PC-9 (cell line): ENCODE measurements around the gene VAMP4. TPM values are rescaled to one million over a fixed set of nuclear protein-coding genes. Genes with fewer than 3 reads are reported as not detected.

Experiments used
- BruUV-seq: library from RNA; stranded (reverse); fragments of 400-500 nt; replicated peaks from 2 replicates; lab custom pipeline; 2021; lab: Mats Ljungman, UMichigan
- CTCF ChIA-PET: fragments of 300-600 bp; sonication (Branson Sonifier 250); formaldehyde crosslinking; loops from one replicate; lab custom pipeline; 2022; ENCODE audit warnings: antibody characterized with exemption; lab: Charles Lee
- POLR2A ChIA-PET: fragments of 300-600 bp; sonication (Branson Sonifier 250); formaldehyde crosslinking; loops from one replicate; lab custom pipeline; 2022; ENCODE audit warnings: antibody characterized with exemption; ENCODE audit not compliant: unreplicated experiment; lab: Charles Lee
- DNase-seq, 2 experiments: peaks; one replicate each; pipeline versions ENCODE4 v3.0.0 to v3.0.0-alpha.2; 2015 to 2022; ENCODE audit warnings: mixed read lengths in 1 of 2
- H2AFZ ChIP-seq: fragments of 200-600 bp; sonication (generic); 2 replicates; pipeline ENCODE4 v1.8.1; 2017; ENCODE audit warnings: antibody characterized with exemption
- H3F3A ChIP-seq: fragments of 200-600 bp; sonication (generic); 2 replicates; pipeline ENCODE4 v1.8.1; 2017; ENCODE audit warnings: antibody characterized with exemption, mild to moderate bottlenecking, low read depth; ENCODE audit not compliant: insufficient read depth
- H3K27ac ChIP-seq: fragments of 200-600 bp; sonication (generic); 2 replicates; pipeline ENCODE4 v1.6.1; 2016; ENCODE audit warnings: mixed run types
- H3K27me3 ChIP-seq: fragments of 200-600 bp; sonication (generic); 2 replicates; pipeline ENCODE4 v1.6.1; 2016; ENCODE audit warnings: low read depth, mixed run types; ENCODE audit not compliant: insufficient read depth
- H3K36me3 ChIP-seq: fragments of 200-600 bp; sonication (generic); 2 replicates; pipeline ENCODE4 v1.6.1; 2016; ENCODE audit warnings: low read depth, mixed run types
- H3K4me1 ChIP-seq: fragments of 200-600 bp; sonication (generic); replicated peaks from 2 replicates; pipeline ENCODE4 v1.6.1; 2016; ENCODE audit warnings: mixed run types; ENCODE audit not compliant: insufficient read depth
- H3K4me2 ChIP-seq: fragments of 200-600 bp; sonication (generic); 2 replicates; pipeline ENCODE4 v1.6.1; 2017; ENCODE audit warnings: mixed run types
- H3K4me3 ChIP-seq: fragments of 200-600 bp; sonication (generic); 2 replicates; pipeline ENCODE4 v1.6.1; 2016; ENCODE audit warnings: mixed run types
- H3K79me2 ChIP-seq: fragments of 200-600 bp; sonication (generic); 2 replicates; pipeline ENCODE4 v1.6.1; 2017; ENCODE audit warnings: low read depth, mixed run types
- H3K9me2 ChIP-seq: fragments of 200-600 bp; sonication (generic); 2 replicates; pipeline ENCODE4 v1.8.1; 2017; ENCODE audit warnings: mild to moderate bottlenecking; ENCODE audit not compliant: insufficient read depth
- H3K9me3 ChIP-seq: fragments of 200-600 bp; sonication (generic); 2 replicates; pipeline ENCODE4 v1.8.1; 2016; ENCODE audit warnings: low read depth; ENCODE audit not compliant: insufficient read depth
- H4K20me1 ChIP-seq: fragments of 200-600 bp; sonication (generic); 2 replicates; pipeline ENCODE4 v1.8.1; 2017; ENCODE audit not compliant: insufficient read depth
- EZH2 ChIP-seq: fragments of 200-600 bp; sonication (generic); IDR thresholded peaks from 2 replicates; pipeline ENCODE4 v1.8.0; 2017; ENCODE audit warnings: antibody characterized with exemption, low read depth
- intact Hi-C: fragments of 100-400 bp; cut with micrococcal nuclease; formaldehyde crosslinking; loops from one replicate; pipeline ENCODE4 v1.10.0; 2022; ENCODE audit not compliant: unreplicated experiment
- total RNA-seq: library from RNA; stranded (reverse); gene quantifications from 2 replicates; pipeline ENCODE4 v1.2.3, GENCODE V29; 2021
- TF ChIP-seq, protein P1 (sequence below): fragments of 200-600 bp; sonication (generic); conservative IDR thresholded peaks from 2 replicates; pipeline ENCODE4 v1.6.1; 2017; ENCODE audit warnings: mixed run types, antibody characterized with exemption, mild to moderate bottlenecking, moderate library complexity

The VAMP4 gene
- total RNA-seq, 1 experiment from 2014 or later: 9.8 TPM

DNA sequence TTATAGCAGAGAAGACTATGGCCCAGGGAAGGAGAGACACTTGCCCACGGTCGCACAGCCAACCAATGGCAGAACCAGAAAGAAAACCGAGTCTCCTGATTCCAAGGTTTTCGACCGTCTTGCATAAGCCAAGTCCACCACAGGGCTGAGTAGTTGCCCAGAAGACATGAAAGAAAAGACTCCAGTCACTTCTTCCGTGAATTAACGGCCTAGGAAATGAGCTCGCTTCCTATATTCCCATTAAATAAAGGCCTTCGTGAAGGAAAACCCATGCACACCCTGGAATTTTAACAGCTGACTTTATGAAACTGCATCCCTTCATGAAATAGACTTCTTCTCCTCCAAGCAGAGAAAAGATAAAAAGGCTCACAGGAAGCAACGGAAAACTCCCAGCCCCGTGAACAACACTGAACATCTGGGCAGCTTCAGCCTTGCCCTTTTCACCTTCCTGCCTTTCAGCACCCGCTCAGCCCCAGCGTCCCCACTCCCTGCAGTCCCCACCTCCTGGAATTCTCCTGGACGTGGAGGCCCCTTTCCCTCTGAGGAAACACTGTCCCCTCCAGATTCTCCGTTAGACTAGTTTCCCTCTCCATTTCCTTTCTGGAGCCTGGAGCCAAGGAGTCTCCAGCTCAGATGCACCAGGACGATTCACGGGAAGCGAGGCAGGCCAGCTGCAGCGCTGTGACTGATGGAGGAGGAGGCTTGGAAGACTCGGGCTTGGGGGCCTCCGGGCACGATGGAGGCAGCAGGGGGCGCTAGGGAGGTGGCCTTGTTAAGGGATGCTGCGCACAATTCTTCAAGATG, 86.7 kb downstream of the VAMP4 start:
- Histone ChIP-seq H3F3A (no peaks in the 10 kb centered on the region), H4K20me1 (no peaks in the 10 kb centered on the region), H3K79me2 (no peaks in the 10 kb centered on the region), H2AFZ (no peak overlapping the region), H3K4me3 (no peak overlapping the region), H3K27me3 (no peaks in the 10 kb centered on the region), H3K36me3 (no peaks in the 10 kb centered on the region), H3K27ac (no peak overlapping the region), H3K9me2 (no peaks in the 10 kb centered on the region), H3K4me2 (no peak overlapping the region), H3K4me1 (no peaks in the 10 kb centered on the region), H3K9me3 (no peaks in the 10 kb centered on the region)
- DNase-seq: peak in 1 of 2 experiments; percentile 19
- ChIA-PET POLR2A (no interaction called here), CTCF (interaction anchor here (0.5 to 0.9 kb wide), 2 partner anchors 8 to 10 kb away, joined by 3 to 6 read pairs; no protein-coding TSS in a partner anchor)
- TF ChIP-seq, protein P1, sequence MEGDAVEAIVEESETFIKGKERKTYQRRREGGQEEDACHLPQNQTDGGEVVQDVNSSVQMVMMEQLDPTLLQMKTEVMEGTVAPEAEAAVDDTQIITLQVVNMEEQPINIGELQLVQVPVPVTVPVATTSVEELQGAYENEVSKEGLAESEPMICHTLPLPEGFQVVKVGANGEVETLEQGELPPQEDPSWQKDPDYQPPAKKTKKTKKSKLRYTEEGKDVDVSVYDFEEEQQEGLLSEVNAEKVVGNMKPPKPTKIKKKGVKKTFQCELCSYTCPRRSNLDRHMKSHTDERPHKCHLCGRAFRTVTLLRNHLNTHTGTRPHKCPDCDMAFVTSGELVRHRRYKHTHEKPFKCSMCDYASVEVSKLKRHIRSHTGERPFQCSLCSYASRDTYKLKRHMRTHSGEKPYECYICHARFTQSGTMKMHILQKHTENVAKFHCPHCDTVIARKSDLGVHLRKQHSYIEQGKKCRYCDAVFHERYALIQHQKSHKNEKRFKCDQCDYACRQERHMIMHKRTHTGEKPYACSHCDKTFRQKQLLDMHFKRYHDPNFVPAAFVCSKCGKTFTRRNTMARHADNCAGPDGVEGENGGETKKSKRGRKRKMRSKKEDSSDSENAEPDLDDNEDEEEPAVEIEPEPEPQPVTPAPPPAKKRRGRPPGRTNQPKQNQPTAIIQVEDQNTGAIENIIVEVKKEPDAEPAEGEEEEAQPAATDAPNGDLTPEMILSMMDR: no peak; the same call in 1 of the 2 replicates
- TF ChIP-seq EZH2: no peak
- intact Hi-C loops: no loop called here
- BruUV-seq: no TSS peak

DNA sequence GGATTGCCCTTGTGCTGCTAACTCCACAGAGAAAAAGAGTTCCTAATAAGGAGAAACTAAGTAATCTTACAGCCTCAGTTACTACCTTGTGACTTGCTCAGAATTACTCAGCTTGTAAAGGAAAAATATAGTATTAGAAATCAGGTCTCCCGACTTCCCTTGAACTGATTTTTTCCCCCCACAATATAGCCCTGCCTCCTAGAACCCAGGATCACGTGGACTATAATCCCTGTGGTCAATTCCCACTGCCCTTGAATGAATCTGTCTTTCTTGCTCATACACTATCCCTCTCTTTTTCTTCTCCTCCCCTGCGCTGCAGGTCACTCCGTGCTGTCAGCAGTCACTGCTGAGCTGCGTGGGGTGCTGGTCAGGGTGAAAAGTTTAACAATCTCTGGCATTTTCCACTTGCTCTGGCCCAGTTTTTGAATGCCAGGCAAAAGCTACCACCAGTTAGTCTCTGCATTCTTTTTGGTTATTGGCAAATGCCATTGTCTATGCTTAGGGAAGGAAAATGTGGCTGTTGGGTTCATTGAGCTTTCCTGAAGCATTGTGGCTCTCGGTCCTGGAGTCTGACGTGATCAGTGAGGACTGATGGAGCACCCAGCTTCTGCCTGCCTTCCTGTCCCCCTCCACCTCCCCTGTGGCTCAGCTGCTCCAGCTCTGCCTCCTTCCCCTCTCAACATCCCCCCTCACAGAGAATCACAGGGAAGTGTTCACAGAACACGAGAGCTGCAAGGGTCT, 87.5 kb downstream of the VAMP4 start:
- Histone ChIP-seq H3K9me3 (no peaks in the 10 kb centered on the region), H3K9me2 (no peaks in the 10 kb centered on the region), H3K27ac (no peak overlapping the region), H3F3A (no peaks in the 10 kb centered on the region), H3K4me1 (no peaks in the 10 kb centered on the region), H4K20me1 (no peaks in the 10 kb centered on the region), H3K79me2 (no peaks in the 10 kb centered on the region), H2AFZ (no peak overlapping the region), H3K4me2 (no peak overlapping the region), H3K27me3 (no peaks in the 10 kb centered on the region), H3K36me3 (no peaks in the 10 kb centered on the region), H3K4me3 (no peak overlapping the region)
- TF ChIP-seq EZH2: no peak
- TF ChIP-seq, protein P1: no peak
- CTCF ChIA-PET: interaction anchor here (0.5 to 0.9 kb wide), 2 partner anchors 7 to 10 kb away, joined by 3 to 6 read pairs; no protein-coding TSS in a partner anchor
- POLR2A ChIA-PET: no interaction called here
- no peak for DNase-seq
- no TSS peak for BruUV-seq
- intact Hi-C loops: no loop called here

DNA sequence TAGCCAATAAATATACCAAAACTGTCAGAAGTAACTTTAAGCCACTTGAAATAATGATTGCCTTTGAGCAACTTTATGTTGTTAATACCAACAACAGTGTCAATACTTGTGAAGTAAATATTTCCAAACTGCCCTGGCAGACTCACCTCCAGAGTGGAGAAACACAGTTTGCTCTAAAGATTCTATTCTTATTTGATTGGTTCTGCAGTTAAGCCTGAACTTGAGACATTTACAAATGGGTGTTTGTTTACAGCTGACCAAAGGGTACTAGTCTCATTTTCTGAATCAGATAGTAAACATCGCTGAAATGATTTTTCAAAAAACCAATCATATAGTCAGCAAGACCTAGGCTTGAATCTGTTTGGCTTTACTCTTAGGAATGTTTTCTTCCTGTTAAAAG, 88.1 kb downstream of the VAMP4 start:
- no TSS peak for BruUV-seq
- no peak overlapping the region for H3K4me2 ChIP-seq
- no peaks in the 10 kb centered on the region for H3K4me1 ChIP-seq
- no peak overlapping the region for H3K4me3 ChIP-seq
- POLR2A ChIA-PET: no interaction called here
- H4K20me1 ChIP-seq: no peaks in the 10 kb centered on the region
- H2AFZ ChIP-seq: no peak overlapping the region
- TF ChIP-seq, protein P1: no peak
- no peak for TF ChIP-seq EZH2
- H3K9me3 ChIP-seq: no peaks in the 10 kb centered on the region
- no peak for DNase-seq
- no peaks in the 10 kb centered on the region for H3K27me3 ChIP-seq
- H3K9me2 ChIP-seq: no peaks in the 10 kb centered on the region
- no peaks in the 10 kb centered on the region for H3K36me3 ChIP-seq
- no peaks in the 10 kb centered on the region for H3F3A ChIP-seq
- CTCF ChIA-PET: no interaction called here
- H3K79me2 ChIP-seq: no peaks in the 10 kb centered on the region
- H3K27ac ChIP-seq: no peak overlapping the region
- intact Hi-C loops: no loop called here
